Mesenchymal stem cell (in vitro differentiated cells and primary cell): ENCODE measurements around the gene SLC5A3.

Source experiments
- DNase-seq: peaks from one replicate; pipeline ENCODE4 v3.0.0-alpha.2; 2013
- H2AFZ ChIP-seq: one replicate; pipeline ENCODE4 v1.6.1; 2013; ENCODE audit warnings: low read depth, mild to moderate bottlenecking, control low read depth, inconsistent platforms, low read length, moderate library complexity
- H2AK5ac ChIP-seq: 2 replicates; pipeline ENCODE4 v1.6.1; 2013; ENCODE audit warnings: low read length, moderate library complexity, mild to moderate bottlenecking, inconsistent platforms; ENCODE audit not compliant: severe bottlenecking
- H2BK120ac ChIP-seq: one replicate; pipeline ENCODE4 v1.6.1; 2013; ENCODE audit warnings: low read depth, mild to moderate bottlenecking, inconsistent platforms, low read length, moderate library complexity
- H2BK12ac ChIP-seq, 2 experiments: one replicate each; pipeline ENCODE4 v1.6.1; 2013; ENCODE audit warnings: inconsistent platforms in 2 of 2, low read length in 2 of 2, mild to moderate bottlenecking in 2 of 2, moderate library complexity in 2 of 2, control low read depth in 1 of 2
- H2BK15ac ChIP-seq: one replicate; pipeline ENCODE4 v1.6.1; 2013; ENCODE audit warnings: mild to moderate bottlenecking, low read depth, inconsistent platforms; ENCODE audit not compliant: poor library complexity, severe bottlenecking
- H2BK5ac ChIP-seq: 2 replicates; pipeline ENCODE4 v1.6.1; 2013; ENCODE audit warnings: low read depth, mild to moderate bottlenecking, low read length, control low read depth, inconsistent platforms; ENCODE audit not compliant: poor library complexity, severe bottlenecking
- H3K14ac ChIP-seq, 2 experiments: one replicate each; pipeline ENCODE4 v1.6.1; 2013; ENCODE audit warnings: inconsistent platforms in 2 of 2, low read length in 2 of 2, control low read depth in 1 of 2, mild to moderate bottlenecking in 1 of 2, moderate library complexity in 1 of 2
- H3K18ac ChIP-seq, 2 experiments: one replicate each; pipeline ENCODE4 v1.6.1; 2013; ENCODE audit warnings: inconsistent platforms in 2 of 2, low read length in 2 of 2, control low read depth in 1 of 2, low read depth in 1 of 2, mild to moderate bottlenecking in 1 of 2
- H3K23ac ChIP-seq, 2 experiments: one replicate each; pipeline ENCODE4 v1.6.1; 2013; ENCODE audit warnings: inconsistent platforms in 2 of 2, low read length in 2 of 2, mild to moderate bottlenecking in 2 of 2, moderate library complexity in 2 of 2, control low read depth in 1 of 2
- H3K27ac ChIP-seq: 2 replicates; pipeline ENCODE4 v1.5.1; 2013; ENCODE audit warnings: mild to moderate bottlenecking, moderate library complexity, low read length, control low read depth, inconsistent platforms; ENCODE audit not compliant: poor library complexity, severe bottlenecking
- H3K27me3 ChIP-seq, 2 experiments: 2 replicates each; pipeline versions ENCODE4 v1.6.1 to v1.7.0; 2013; ENCODE audit warnings: low read length in 2 of 2, mild to moderate bottlenecking in 2 of 2, moderate library complexity in 2 of 2, control low read depth in 1 of 2, inconsistent platforms in 1 of 2; ENCODE audit not compliant: control insufficient read depth in 1 of 2, insufficient read depth in 1 of 2
- H3K36me3 ChIP-seq, 2 experiments: 2 replicates each; pipeline versions ENCODE4 v1.6.1 to v1.7.0; 2013; ENCODE audit warnings: low read length in 2 of 2, control low read depth in 1 of 2, inconsistent platforms in 1 of 2, low read depth in 1 of 2, mild to moderate bottlenecking in 1 of 2; ENCODE audit not compliant: insufficient read depth in 2 of 2, control insufficient read depth in 1 of 2
- H3K4ac ChIP-seq, 2 experiments: one replicate each; pipeline ENCODE4 v1.6.1; 2013; ENCODE audit warnings: inconsistent platforms in 2 of 2, low read length in 2 of 2, mild to moderate bottlenecking in 2 of 2, moderate library complexity in 2 of 2, control low read depth in 1 of 2, low read depth in 1 of 2
- H3K4me1 ChIP-seq: 2 replicates; pipeline ENCODE4 v1.6.1; 2013; ENCODE audit warnings: low read depth, low read length, control low read depth; ENCODE audit not compliant: control insufficient read depth, insufficient read depth
- H3K4me2 ChIP-seq: 2 replicates; pipeline ENCODE4 v1.6.1; 2013; ENCODE audit warnings: low read length, mild to moderate bottlenecking, inconsistent platforms; ENCODE audit not compliant: poor library complexity, severe bottlenecking
- H3K4me3 ChIP-seq, 2 experiments: 2 replicates each; pipeline versions ENCODE4 v1.5.1 to v1.7.0; 2013; ENCODE audit warnings: low read length in 2 of 2, mild to moderate bottlenecking in 2 of 2, control low read depth in 1 of 2, low read depth in 1 of 2; ENCODE audit not compliant: insufficient read depth in 1 of 2
- H3K79me1 ChIP-seq: replicated peaks from 2 replicates; pipeline ENCODE4 v1.6.1; 2013; ENCODE audit warnings: mild to moderate bottlenecking, control low read depth, low read length, inconsistent platforms; ENCODE audit not compliant: poor library complexity, severe bottlenecking
- H3K9ac ChIP-seq: 2 replicates; pipeline ENCODE4 v1.7.0; 2013; ENCODE audit warnings: mild to moderate bottlenecking, low read length, moderate library complexity
- H3K9me3 ChIP-seq: 2 replicates; pipeline ENCODE4 v1.7.0; 2013; ENCODE audit warnings: mild to moderate bottlenecking, low read length; ENCODE audit not compliant: control insufficient read depth
- H4K8ac ChIP-seq: one replicate; pipeline ENCODE4 v1.6.1; 2013; ENCODE audit warnings: inconsistent platforms, mild to moderate bottlenecking, low read length, moderate library complexity
- H4K91ac ChIP-seq: one replicate; pipeline ENCODE4 v1.6.1; 2013; ENCODE audit warnings: mild to moderate bottlenecking, low read length, inconsistent platforms
- WGBS: methylation state at CpG from one replicate; pipeline ENCODE4 v1.1.7; 2013; ENCODE audit warnings: mixed read lengths; 5-methylcytosine and 5-hydroxymethylcytosine counted together

Gene SLC5A3

DNA sequence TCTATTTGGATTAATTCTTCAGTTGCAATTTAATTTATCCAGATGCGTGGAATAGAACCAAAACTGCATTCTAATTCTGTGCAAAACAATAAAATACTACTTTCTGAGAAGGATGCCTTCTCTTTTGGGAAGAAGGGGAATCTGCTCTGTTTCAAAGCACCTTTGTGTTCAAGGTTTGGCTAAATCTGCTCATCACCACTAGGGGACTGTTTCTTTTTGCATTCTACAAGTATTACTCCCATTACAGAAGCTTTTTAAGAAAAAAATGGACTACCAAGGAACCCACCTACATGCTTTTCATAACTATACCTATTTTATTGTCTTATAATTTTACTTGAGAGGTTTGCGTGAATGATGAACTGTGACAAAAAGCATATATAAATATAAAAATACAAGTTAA lies 18.2 kb downstream of the SLC5A3 start:
- no peak for DNase-seq
- no peaks in the 10 kb centered on the region for H3K27me3 ChIP-seq
- H2AFZ ChIP-seq, result no peak overlapping the region
- no peaks in the 10 kb centered on the region for H3K9me3 ChIP-seq
- H2BK5ac ChIP-seq, result no peak overlapping the region
- H4K8ac ChIP-seq, result no peak overlapping the region
- H3K4me3 ChIP-seq, result no peak overlapping the region
- H2BK120ac ChIP-seq, result no peak overlapping the region
- no peak overlapping the region for H3K18ac ChIP-seq
- H3K27ac ChIP-seq, result no peak overlapping the region
- no peak overlapping the region for H3K23ac ChIP-seq
- no peak overlapping the region for H2BK15ac ChIP-seq
- no peak overlapping the region for H4K91ac ChIP-seq
- H3K4me1 ChIP-seq, result peaks cover 5% of the 10 kb centered on the region
- H3K14ac ChIP-seq, result no peak overlapping the region
- no peak overlapping the region for H3K9ac ChIP-seq
- no peak overlapping the region for H3K4me2 ChIP-seq
- no CpG with 5 or more reads among the region's 2 CpGs for WGBS
- H2BK12ac ChIP-seq, result no peak overlapping the region
- H2AK5ac ChIP-seq, result no peak overlapping the region
- peaks cover 23 to 98% of the 10 kb centered on the region in 2 experiments for H3K36me3 ChIP-seq
- H3K4ac ChIP-seq, result no peak overlapping the region
- H3K79me1 ChIP-seq, result no peaks in the 10 kb centered on the region

DNA sequence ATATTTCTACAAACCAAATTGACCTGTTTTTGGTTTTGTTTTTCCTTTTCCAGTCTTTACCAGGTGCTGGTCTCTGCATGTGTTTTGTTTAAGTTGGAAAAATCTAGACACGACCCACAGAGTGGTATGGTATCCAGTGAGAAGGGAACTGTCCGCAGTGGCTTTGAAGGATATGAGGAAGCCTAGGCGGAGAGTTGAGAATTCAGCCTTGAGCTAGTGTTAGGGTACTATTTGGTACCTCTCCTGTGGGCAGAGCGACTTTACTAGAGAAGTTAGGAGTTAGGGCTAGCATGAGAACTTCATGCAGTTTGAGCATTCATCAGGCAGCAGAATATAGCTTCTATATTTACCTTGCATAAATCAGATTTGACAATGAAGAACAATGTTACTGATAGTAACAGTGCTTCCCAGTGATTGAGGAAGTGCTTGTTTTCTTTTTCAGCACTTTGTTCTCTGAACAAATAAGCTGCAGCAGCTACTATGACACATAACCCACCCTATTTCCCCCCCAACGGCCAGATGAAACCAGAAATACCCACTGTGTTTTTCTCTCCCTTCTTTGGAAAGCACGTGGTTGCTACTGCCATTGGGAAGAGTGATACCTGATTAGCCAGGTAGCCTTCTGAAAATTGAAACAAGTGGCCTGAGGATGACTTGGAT lies 19.0 kb downstream of the SLC5A3 start:
- no peak overlapping the region for H2BK120ac ChIP-seq
- no peak overlapping the region for H3K9ac ChIP-seq
- no peaks in the 10 kb centered on the region for H3K79me1 ChIP-seq
- peak overlapping the region; percentile 6 for H3K27ac ChIP-seq
- H2BK15ac ChIP-seq, result no peak overlapping the region
- no peak overlapping the region for H3K23ac ChIP-seq
- no peaks in the 10 kb centered on the region for H3K27me3 ChIP-seq
- no peak overlapping the region for H3K4ac ChIP-seq
- no peak for DNase-seq
- H4K91ac ChIP-seq, result no peak overlapping the region
- 71% methylated on average over 4 of the region's 6 CpGs for WGBS
- no peak overlapping the region for H3K14ac ChIP-seq
- H3K9me3 ChIP-seq, result no peaks in the 10 kb centered on the region
- no peak overlapping the region for H3K18ac ChIP-seq
- H4K8ac ChIP-seq, result no peak overlapping the region
- no peak overlapping the region for H2AFZ ChIP-seq
- no peak overlapping the region for H3K4me2 ChIP-seq
- H3K36me3 ChIP-seq, result peaks cover 23 to 98% of the 10 kb centered on the region in 2 experiments
- no peak overlapping the region for H2BK12ac ChIP-seq
- no peak overlapping the region for H2BK5ac ChIP-seq
- no peak overlapping the region for H2AK5ac ChIP-seq
- H3K4me3 ChIP-seq, result no peak overlapping the region
- peaks cover 4% of the 10 kb centered on the region for H3K4me1 ChIP-seq

DNA sequence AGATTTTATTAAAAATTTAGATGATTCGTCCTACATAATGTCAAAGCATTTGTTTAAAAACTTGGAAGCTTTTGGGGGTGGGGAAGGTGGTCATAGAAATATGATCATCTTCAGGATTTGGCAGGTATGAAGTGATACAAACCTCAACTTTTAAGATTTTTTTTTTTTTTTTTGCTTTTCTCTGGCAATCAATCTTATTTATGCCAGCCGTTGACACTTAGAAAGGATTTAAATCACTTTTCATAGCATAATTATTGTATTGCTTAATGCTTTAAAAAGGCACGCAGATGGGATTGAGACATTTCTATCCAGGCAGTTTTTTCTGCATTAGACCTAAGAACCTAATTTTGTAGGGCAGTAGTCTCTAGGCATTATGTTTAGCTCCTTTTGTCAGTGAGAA lies 19.7 kb downstream of the SLC5A3 start:
- WGBS, result 100% methylated on average over 1 of the region's 3 CpGs
- H3K27me3 ChIP-seq, result no peaks in the 10 kb centered on the region
- no peak for DNase-seq
- H2BK5ac ChIP-seq, result no peak overlapping the region
- no peak overlapping the region for H2BK15ac ChIP-seq
- no peak overlapping the region for H3K14ac ChIP-seq
- H3K36me3 ChIP-seq, result peaks cover 23 to 98% of the 10 kb centered on the region in 2 experiments
- no peak overlapping the region for H3K27ac ChIP-seq
- no peak overlapping the region for H4K91ac ChIP-seq
- peak overlapping the region; percentile 30 for H3K9ac ChIP-seq
- no peaks in the 10 kb centered on the region for H3K9me3 ChIP-seq
- H3K4ac ChIP-seq, result no peak overlapping the region
- H3K4me2 ChIP-seq, result no peak overlapping the region
- no peak overlapping the region for H2BK12ac ChIP-seq
- H3K79me1 ChIP-seq, result no peaks in the 10 kb centered on the region
- no peak overlapping the region for H3K4me3 ChIP-seq
- H3K4me1 ChIP-seq, result peaks cover 4% of the 10 kb centered on the region
- no peak overlapping the region for H2BK120ac ChIP-seq
- no peak overlapping the region for H3K18ac ChIP-seq
- no peak overlapping the region for H3K23ac ChIP-seq
- H2AK5ac ChIP-seq, result no peak overlapping the region
- H2AFZ ChIP-seq, result no peak overlapping the region
- no peak overlapping the region for H4K8ac ChIP-seq

DNA sequence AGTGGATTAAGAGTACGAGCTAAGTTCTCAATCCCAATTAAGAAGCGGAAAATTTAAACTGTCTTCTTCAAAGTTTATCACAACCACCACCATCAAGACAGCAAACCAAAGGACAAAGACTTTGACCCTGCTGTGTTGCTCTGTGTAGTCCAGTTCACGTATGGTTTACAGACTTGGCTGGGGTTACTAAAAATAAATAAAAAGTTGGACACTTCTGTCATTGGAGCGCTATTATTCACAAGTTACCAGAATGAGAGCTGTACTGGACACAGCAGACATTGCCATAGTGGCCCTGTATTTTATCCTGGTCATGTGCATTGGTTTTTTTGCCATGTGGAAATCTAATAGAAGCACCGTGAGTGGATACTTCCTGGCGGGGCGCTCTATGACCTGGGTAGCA lies 21.6 kb downstream of the SLC5A3 start:
- H3K79me1 ChIP-seq, result peaks cover 1% of the 10 kb centered on the region
- no peak overlapping the region for H3K14ac ChIP-seq
- H2BK15ac ChIP-seq, result no peak overlapping the region
- no peak overlapping the region for H2AK5ac ChIP-seq
- H3K23ac ChIP-seq, result no peak overlapping the region
- H3K4me3 ChIP-seq, result no peak overlapping the region
- no peak overlapping the region for H3K4me2 ChIP-seq
- no peaks in the 10 kb centered on the region for H3K27me3 ChIP-seq
- H3K27ac ChIP-seq, result no peak overlapping the region
- peaks cover 23 to 98% of the 10 kb centered on the region in 2 experiments for H3K36me3 ChIP-seq
- H3K18ac ChIP-seq, result no peak overlapping the region
- no peak overlapping the region for H2BK12ac ChIP-seq
- no peak overlapping the region for H3K4ac ChIP-seq
- no peak overlapping the region for H2BK120ac ChIP-seq
- H3K9me3 ChIP-seq, result no peaks in the 10 kb centered on the region
- no peak overlapping the region for H4K91ac ChIP-seq
- H2BK5ac ChIP-seq, result no peak overlapping the region
- H3K4me1 ChIP-seq, result peaks cover 1% of the 10 kb centered on the region
- H3K9ac ChIP-seq, result no peak overlapping the region
- H2AFZ ChIP-seq, result no peak overlapping the region
- no peak for DNase-seq
- WGBS, result 98% methylated on average over 5 of the region's 7 CpGs
- no peak overlapping the region for H4K8ac ChIP-seq
